Testis (tissue), 2 donors: Measurements from ENCODE around the gene DDX51.

Experiments
- POLR2A ChIP-seq: fragments of 450-650 bp; IDR thresholded peaks from one replicate; pipeline ENCODE4 v1.6.1; 2017; ENCODE audit warnings: antibody characterized with exemption, mild to moderate bottlenecking, moderate library complexity
- TF ChIP-seq, protein P1 (sequence below), 3 experiments: fragments of 450-650 bp in 2 of 3; fragments of 200-600 bp in 1 of 3; sonication (generic) in 1 of 3; IDR thresholded peaks; one replicate each; pipeline ENCODE4 v1.5.1; 2016 to 2019; ENCODE audit warnings: antibody characterized with exemption in 3 of 3, mild to moderate bottlenecking in 2 of 3, moderate library complexity in 1 of 3

- TF ChIP-seq, protein P1, sequence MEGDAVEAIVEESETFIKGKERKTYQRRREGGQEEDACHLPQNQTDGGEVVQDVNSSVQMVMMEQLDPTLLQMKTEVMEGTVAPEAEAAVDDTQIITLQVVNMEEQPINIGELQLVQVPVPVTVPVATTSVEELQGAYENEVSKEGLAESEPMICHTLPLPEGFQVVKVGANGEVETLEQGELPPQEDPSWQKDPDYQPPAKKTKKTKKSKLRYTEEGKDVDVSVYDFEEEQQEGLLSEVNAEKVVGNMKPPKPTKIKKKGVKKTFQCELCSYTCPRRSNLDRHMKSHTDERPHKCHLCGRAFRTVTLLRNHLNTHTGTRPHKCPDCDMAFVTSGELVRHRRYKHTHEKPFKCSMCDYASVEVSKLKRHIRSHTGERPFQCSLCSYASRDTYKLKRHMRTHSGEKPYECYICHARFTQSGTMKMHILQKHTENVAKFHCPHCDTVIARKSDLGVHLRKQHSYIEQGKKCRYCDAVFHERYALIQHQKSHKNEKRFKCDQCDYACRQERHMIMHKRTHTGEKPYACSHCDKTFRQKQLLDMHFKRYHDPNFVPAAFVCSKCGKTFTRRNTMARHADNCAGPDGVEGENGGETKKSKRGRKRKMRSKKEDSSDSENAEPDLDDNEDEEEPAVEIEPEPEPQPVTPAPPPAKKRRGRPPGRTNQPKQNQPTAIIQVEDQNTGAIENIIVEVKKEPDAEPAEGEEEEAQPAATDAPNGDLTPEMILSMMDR (IDR thresholded peaks at IDR 0.05): no peak
- no peak for TF ChIP-seq POLR2A
Measured at GRCh38 chr12:132170094-132170636, 26.0 kb upstream of the DDX51 start.
